Stimulated activated CD8-positive, alpha-beta memory T cell treated with anti-CD3 and anti-CD28 coated beads, Interleukin-7, amount 100 ng/mL, for 48 hours (primary cell): ENCODE results near the gene PRDM1.

Experiments
- DNase-seq, 2 donors: peaks; one replicate each; pipeline ENCODE4 v3.0.0-alpha.2; 2020; ENCODE audit warnings: low read depth in 1 of 2; ENCODE audit errors: extremely low read depth in 1 of 2

Gene PRDM1

GRCh38 chr6:106114492-106114891, 28.4 kb downstream of the PRDM1 start:
- peak; percentile 53 to 88 for DNase-seq

GRCh38 chr6:106115286-106115685, 29.1 kb downstream of the PRDM1 start:
- no peak for DNase-seq

GRCh38 chr6:106116125-106116832, 30.1 kb downstream of the PRDM1 start:
- no peak for DNase-seq

GRCh38 chr6:106117579-106117978, 31.4 kb downstream of the PRDM1 start:
- peak in 1 of 2 donors; percentile 65 for DNase-seq

GRCh38 chr6:106118835-106119431, 32.8 kb downstream of the PRDM1 start:
- no peak for DNase-seq

- DNase-seq, result no peak
Measured at GRCh38 chr6:106119546-106119945, 33.4 kb downstream of the PRDM1 start.

- DNase-seq, result no peak
Measured at GRCh38 chr6:106120006-106120405, 33.9 kb downstream of the PRDM1 start.

- DNase-seq, result no peak
Measured at GRCh38 chr6:106120406-106120805, 34.3 kb downstream of the PRDM1 start.

- DNase-seq, result no peak
Measured at GRCh38 chr6:106122306-106122918, 36.3 kb downstream of the PRDM1 start.

GRCh38 chr6:106122938-106123656, 37.0 kb downstream of the PRDM1 start:
- DNase-seq, result no peak

GRCh38 chr6:106124015-106124414, 37.9 kb downstream of the PRDM1 start:
- no peak for DNase-seq

- no peak for DNase-seq
Measured at GRCh38 chr6:106124437-106125430, 38.6 kb downstream of the PRDM1 start.

GRCh38 chr6:106125925-106126435, 39.8 kb downstream of the PRDM1 start:
- peak in 1 of 2 donors; percentile 48 for DNase-seq

- no peak for DNase-seq
Measured at GRCh38 chr6:106126482-106126881, 40.3 kb downstream of the PRDM1 start.

- no peak for DNase-seq
Measured at GRCh38 chr6:106128981-106129781, 43.0 kb downstream of the PRDM1 start.

- DNase-seq, result no peak
Measured at GRCh38 chr6:106132153-106132698, 46.1 kb downstream of the PRDM1 start.

- DNase-seq, result no peak
Measured at GRCh38 chr6:106133040-106133439, 46.9 kb downstream of the PRDM1 start.

- DNase-seq, result no peak
Measured at GRCh38 chr6:106134087-106134770, 48.1 kb downstream of the PRDM1 start.
